GM18499 (cell line): Measurements from ENCODE around the gene AQP9.

ENCODE experiments used
- ATAC-seq: cut with Tn5 transposase; IDR thresholded peaks from one replicate; pipeline ENCODE4 v1.9.1; 2021; ENCODE audit warnings: moderate number of reproducible peaks; ENCODE audit not compliant: insufficient read depth, unreplicated experiment

The AQP9 gene

GRCh38 chr15:58217460-58217859 lies 79.3 kb downstream of the AQP9 start:
- ATAC-seq = no peak

- no peak for ATAC-seq
Measured at GRCh38 chr15:58221591-58222241, 83.5 kb downstream of the AQP9 start.

GRCh38 chr15:58222679-58223078 lies 84.5 kb downstream of the AQP9 start:
- ATAC-seq = no peak

GRCh38 chr15:58223432-58223831 lies 85.3 kb downstream of the AQP9 start:
- ATAC-seq = no peak

DNA sequence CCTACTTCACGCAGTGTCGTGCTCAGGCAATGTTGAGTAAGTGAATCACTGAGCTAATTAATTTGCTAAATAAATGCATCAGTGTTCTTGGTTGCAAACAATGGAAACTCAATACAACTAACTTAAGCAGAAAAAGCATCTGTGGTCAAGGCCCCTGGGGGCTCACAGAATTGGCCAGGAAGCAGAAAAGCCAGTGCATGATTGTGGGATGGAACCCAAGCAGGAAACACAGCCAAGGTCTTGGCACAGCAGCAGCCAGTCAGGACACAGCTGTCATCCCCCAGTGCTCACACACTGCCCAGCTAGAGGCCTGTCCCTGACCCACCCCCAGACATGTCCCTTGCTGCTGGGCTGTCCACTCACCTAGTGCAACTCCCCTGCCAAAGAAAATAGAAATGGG lies 85.9 kb downstream of the AQP9 start:
- no peak for ATAC-seq

- no peak for ATAC-seq
Measured at GRCh38 chr15:58227706-58228543, 89.7 kb downstream of the AQP9 start.

DNA sequence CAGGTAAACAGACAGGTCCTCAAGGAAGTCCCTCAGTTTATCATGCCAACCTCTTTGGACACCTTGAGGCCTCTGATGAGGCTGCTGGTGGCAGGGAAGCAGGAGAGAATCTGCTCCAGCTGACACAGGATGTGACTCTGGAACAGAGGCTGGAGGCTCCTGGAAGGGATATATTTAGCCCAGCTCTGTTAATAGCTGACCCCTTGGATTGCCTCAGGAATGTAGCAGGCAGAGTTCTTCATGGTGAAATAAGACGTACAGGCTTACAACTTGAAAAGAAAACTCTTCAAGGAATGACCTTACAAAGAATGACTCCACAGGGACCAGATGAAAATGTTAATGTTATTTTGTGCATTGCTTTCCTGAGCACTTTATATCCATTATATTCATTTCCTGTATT lies 90.5 kb downstream of the AQP9 start:
- no peak for ATAC-seq

DNA sequence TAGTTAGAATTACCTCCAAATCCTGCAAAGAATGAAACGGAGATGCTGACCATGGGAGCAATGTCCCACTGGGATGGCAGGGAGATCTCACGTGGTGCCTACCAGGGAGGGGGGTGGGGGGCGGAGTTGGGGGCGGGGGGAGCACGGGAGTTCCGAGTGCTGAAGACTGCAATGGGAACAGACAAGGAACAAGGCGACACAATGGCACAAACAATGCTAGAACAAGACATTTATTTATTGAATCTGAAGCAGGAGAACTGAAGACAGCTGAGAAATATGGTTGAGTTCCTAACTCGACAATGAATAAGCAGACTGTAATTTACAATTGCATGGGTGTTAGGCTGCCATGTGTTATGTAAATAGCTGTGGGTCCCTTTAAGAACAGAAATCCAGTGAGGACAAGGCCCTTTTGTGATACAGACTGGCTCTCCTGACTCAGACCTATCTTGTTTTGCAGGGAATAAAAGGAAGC lies 91.2 kb downstream of the AQP9 start:
- ATAC-seq = no peak

DNA sequence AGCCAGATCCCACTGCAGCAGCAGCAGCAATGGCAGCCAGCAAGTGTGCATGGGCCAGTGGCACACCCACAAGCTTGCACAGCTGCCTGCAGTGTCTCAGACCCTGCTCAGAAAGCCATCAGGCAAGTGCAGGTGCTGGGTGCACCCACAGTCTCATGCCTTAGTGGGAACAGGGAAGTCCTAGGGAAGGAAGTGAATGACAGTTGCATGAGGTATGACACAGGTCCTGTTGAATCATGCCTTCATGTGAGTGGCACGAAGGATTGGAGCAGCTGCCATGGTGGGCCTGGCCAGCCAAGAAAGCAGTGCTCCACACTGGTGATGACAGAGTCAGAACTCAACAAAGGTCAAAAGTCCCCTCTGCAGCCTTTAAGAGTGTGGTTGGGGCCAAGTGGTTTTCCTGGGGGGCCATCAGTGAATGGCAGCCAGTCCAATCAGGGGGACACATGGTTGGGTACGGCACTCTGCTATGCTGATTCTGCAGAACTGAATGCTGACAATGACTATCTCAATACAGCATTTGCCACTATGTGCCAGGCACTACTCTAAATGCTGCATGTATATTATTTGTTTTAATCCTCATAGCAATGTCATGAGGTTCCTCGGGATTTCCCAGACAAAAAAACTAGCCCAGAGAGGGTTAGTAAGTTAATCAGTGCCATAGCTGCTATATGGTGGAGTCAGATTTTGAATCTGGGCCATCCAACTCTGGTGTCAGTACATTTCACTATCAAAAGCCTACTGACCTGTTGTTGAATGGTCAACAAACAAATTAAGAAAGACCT lies 94.3 kb downstream of the AQP9 start:
- ATAC-seq = no peak

DNA sequence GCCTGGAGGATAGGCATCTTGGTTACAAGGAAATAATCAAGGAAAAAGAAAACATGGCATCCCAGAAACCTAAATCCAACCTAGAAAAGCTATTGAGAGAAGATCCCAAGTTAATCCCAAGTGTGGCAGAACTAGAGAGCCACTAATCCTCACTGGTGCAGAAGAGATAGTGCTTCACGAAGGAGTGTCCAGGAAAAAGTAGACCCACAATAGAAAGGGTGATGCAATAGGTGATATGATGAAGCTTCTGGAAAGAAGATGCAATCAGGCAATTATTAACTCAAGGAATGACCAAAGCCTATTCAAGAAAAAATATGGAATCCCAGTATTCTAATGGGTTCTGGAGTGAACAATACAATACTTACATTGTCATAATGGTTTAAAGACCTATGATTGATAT lies 95.2 kb downstream of the AQP9 start:
- ATAC-seq = no peak
